Glutamatergic neuron (in vitro differentiated cells): ENCODE measurements around the gene RARA. TPM values are rescaled to one million over a fixed set of nuclear protein-coding genes. Genes with fewer than 3 reads are reported as not detected.

Experiments
- DNase-seq: peaks from one replicate; pipeline ENCODE4 v3.0.0; 2022
- H3K27ac Mint-ChIP-seq: one replicate; pipeline ENCODE4 v1.8.0; 2020; ENCODE audit warnings: mild to moderate bottlenecking, mixed read lengths, inconsistent platforms; ENCODE audit not compliant: unreplicated experiment
- H3K27me3 Mint-ChIP-seq: one replicate; pipeline ENCODE4 v1.8.0; 2020; ENCODE audit warnings: mild to moderate bottlenecking, moderate library complexity, mixed read lengths, inconsistent platforms; ENCODE audit not compliant: unreplicated experiment
- H3K36me3 Mint-ChIP-seq: one replicate; pipeline ENCODE4 v1.8.0; 2020; ENCODE audit warnings: mild to moderate bottlenecking, mixed read lengths, inconsistent platforms; ENCODE audit not compliant: unreplicated experiment
- H3K4me1 Mint-ChIP-seq: one replicate; pipeline ENCODE4 v1.8.0; 2020; ENCODE audit warnings: mild to moderate bottlenecking, low read depth, mixed read lengths, inconsistent platforms; ENCODE audit not compliant: unreplicated experiment
- H3K4me3 Mint-ChIP-seq: one replicate; pipeline ENCODE4 v1.8.0; 2020; ENCODE audit warnings: mild to moderate bottlenecking, mixed read lengths, inconsistent platforms; ENCODE audit not compliant: unreplicated experiment
- H3K9me3 Mint-ChIP-seq: one replicate; pipeline ENCODE4 v1.8.0; 2020; ENCODE audit warnings: mild to moderate bottlenecking, moderate library complexity, mixed read lengths, inconsistent platforms; ENCODE audit not compliant: unreplicated experiment
- CTCF ChIP-seq: fragments of 200-600 bp; sonication (generic); IDR thresholded peaks from one replicate; pipeline ENCODE4 v1.5.0; 2021; ENCODE audit not compliant: partially characterized antibody, unreplicated experiment
- total RNA-seq: library from RNA; stranded (reverse); fragmentation: NEBNext Ultra II Directional; extraction: Animal tissue kit (Norgen Biotek cat#: 25700); gene quantifications from one replicate; pipeline ENCODE4 v1.2.1, GENCODE V29; 2021; ENCODE audit not compliant: unreplicated experiment

Gene RARA
- total RNA-seq, 1 donor from 2014 or later, result 26.2 TPM

- no peaks in the 10 kb centered on the region for H3K36me3 Mint-ChIP-seq
- peak; percentile 93 for DNase-seq
- H3K4me1 Mint-ChIP-seq, result peaks cover 47% of the 10 kb centered on the region
- no peak for TF ChIP-seq CTCF
- peak overlapping the region; percentile 33 for H3K27ac Mint-ChIP-seq
- peaks cover 21% of the 10 kb centered on the region for H3K27me3 Mint-ChIP-seq
- peak overlapping the region; percentile 94 for H3K4me3 Mint-ChIP-seq
- peaks cover 2% of the 10 kb centered on the region for H3K9me3 Mint-ChIP-seq
These were observed 9.2 kb downstream of the RARA start for GRCh38 chr17:40317880-40318829.

- peaks cover 16% of the 10 kb centered on the region for H3K27me3 Mint-ChIP-seq
- H3K9me3 Mint-ChIP-seq, result peaks cover 2% of the 10 kb centered on the region
- no peak overlapping the region for H3K27ac Mint-ChIP-seq
- no peak for TF ChIP-seq CTCF
- no peaks in the 10 kb centered on the region for H3K36me3 Mint-ChIP-seq
- DNase-seq, result peak; percentile 14
- H3K4me3 Mint-ChIP-seq, result peak overlapping the region; percentile 94
- H3K4me1 Mint-ChIP-seq, result peaks cover 42% of the 10 kb centered on the region
These were observed 9.9 kb downstream of the RARA start for GRCh38 chr17:40318830-40319391.

- peak; percentile 13 for DNase-seq
- no peaks in the 10 kb centered on the region for H3K36me3 Mint-ChIP-seq
- H3K27ac Mint-ChIP-seq, result no peak overlapping the region
- no peak for TF ChIP-seq CTCF
- peaks cover 2% of the 10 kb centered on the region for H3K9me3 Mint-ChIP-seq
- peaks cover 13% of the 10 kb centered on the region for H3K27me3 Mint-ChIP-seq
- peak overlapping the region; percentile 94 for H3K4me3 Mint-ChIP-seq
- H3K4me1 Mint-ChIP-seq, result peaks cover 38% of the 10 kb centered on the region
These were observed 10.9 kb downstream of the RARA start for GRCh38 chr17:40319651-40320540.

GRCh38 chr17:40320756-40321523, 12.0 kb downstream of the RARA start:
- no peak for DNase-seq
- peaks cover 2% of the 10 kb centered on the region for H3K9me3 Mint-ChIP-seq
- no peak for TF ChIP-seq CTCF
- no peaks in the 10 kb centered on the region for H3K36me3 Mint-ChIP-seq
- H3K27ac Mint-ChIP-seq, result no peak overlapping the region
- peaks cover 35% of the 10 kb centered on the region for H3K4me1 Mint-ChIP-seq
- H3K27me3 Mint-ChIP-seq, result peaks cover 13% of the 10 kb centered on the region
- no peak overlapping the region for H3K4me3 Mint-ChIP-seq
